K562 (cell line): Measurements from ENCODE around the gene FCRL1. TPM values are rescaled to one million over a fixed set of nuclear protein-coding genes. Genes with fewer than 3 reads are reported as not detected.

Experiments
- ATAC-seq: fragments of 200-7000 bp; cut with Tn5 transposase; 3 replicates; pipeline ENCODE4 v1.9.1; 2020; ENCODE audit warnings: moderate library complexity
- BruUV-seq: library from RNA; stranded (reverse); fragments of 400-500 nt; replicated peaks from 2 replicates; lab custom pipeline; 2021; lab: Mats Ljungman, UMichigan
- CTCF ChIA-PET: fragments of 300-600 bp; formaldehyde crosslinking; extraction: SDS; loops from one replicate; lab custom pipeline; 2021; ENCODE audit warnings: low intra/inter-chr PET ratio; lab: Yijun Ruan, JAX
- POLR2A ChIA-PET: fragments of 300-600, 350-650 bp; sonication (Branson Sonifier 250); formaldehyde crosslinking; extraction: SDS; loops from one replicate; lab custom pipeline; 2021; ENCODE audit warnings: antibody characterized with exemption, inconsistent platforms; lab: Yijun Ruan, JAX
- DNase-seq, 4 experiments: peaks; one replicate each; pipeline versions ENCODE4 v3.0.0 to v3.0.0-alpha.2; 2011 to 2018; ENCODE audit warnings: low spot score in 3 of 4, mixed read lengths in 3 of 4; ENCODE audit errors: extremely low read depth in 1 of 4
- FAIRE-seq: peaks from 2 replicates; lab custom pipeline; 2011; peaks lifted over from hg19 to GRCh38; lab: Jason Lieb, UNC
- H2AFZ ChIP-seq: 2 replicates; pipeline ENCODE4 v1.6.0; 2011; ENCODE audit warnings: low read depth, low read length, control low read depth, inconsistent platforms
- H3K27ac ChIP-seq: fragments of 200-600 bp; 3 replicates; pipeline ENCODE4 v1.8.0; 2011; ENCODE audit warnings: low read depth, mild to moderate bottlenecking, control low read depth, inconsistent platforms, low read length, moderate library complexity, mixed read lengths; ENCODE audit errors: extremely low read depth
- H3K27me3 ChIP-seq, 2 experiments: fragments of 300-600 bp in 1 of 2; 2 replicates in 1 of 2; 3 replicates in 1 of 2; pipeline versions ENCODE4 v1.6.0 to v1.8.0; 2011; ENCODE audit warnings: inconsistent platforms in 2 of 2, low read length in 2 of 2, mild to moderate bottlenecking in 1 of 2, mixed read lengths in 1 of 2, moderate library complexity in 1 of 2; ENCODE audit not compliant: control insufficient read depth in 2 of 2, insufficient read depth in 2 of 2
- H3K36me3 ChIP-seq: fragments of 300-600 bp; 3 replicates; pipeline ENCODE4 v1.8.0; 2011; ENCODE audit warnings: mild to moderate bottlenecking, low read length, inconsistent platforms; ENCODE audit not compliant: control insufficient read depth, insufficient read depth
- H3K4me1 ChIP-seq, 2 experiments: fragments of 200-600 bp in 1 of 2; replicated peaks in 1 of 2; 2 replicates in 1 of 2; 3 replicates in 1 of 2; pipeline versions ENCODE4 v1.5.1 to v1.8.0; 2011; ENCODE audit warnings: inconsistent platforms in 2 of 2, low read length in 2 of 2, mild to moderate bottlenecking in 1 of 2, mixed read lengths in 1 of 2, moderate library complexity in 1 of 2; ENCODE audit not compliant: control insufficient read depth in 2 of 2, insufficient read depth in 2 of 2
- H3K4me2 ChIP-seq: 2 replicates; pipeline ENCODE4 v1.6.1; 2011; ENCODE audit warnings: low read length, control low read depth, inconsistent platforms, mixed read lengths; ENCODE audit not compliant: insufficient read depth
- H3K4me3 ChIP-seq: fragments of 200-600 bp; sonication (generic), shearing (Covaris generic); 2 replicates; pipeline ENCODE4 v1.5.1; 2016; ENCODE audit warnings: control low read depth, inconsistent platforms
- H3K79me2 ChIP-seq: fragments of 200-600 bp; 3 replicates; pipeline ENCODE4 v1.8.0; 2011; ENCODE audit warnings: low read length, inconsistent platforms; ENCODE audit not compliant: control insufficient read depth, insufficient read depth
- H3K9ac ChIP-seq, 2 experiments: 2 replicates each; pipeline versions ENCODE4 v1.6.0 to v1.6.1; 2011; ENCODE audit warnings: low read depth in 2 of 2, low read length in 2 of 2, control low read depth in 1 of 2, inconsistent platforms in 1 of 2, mild to moderate bottlenecking in 1 of 2, mixed read lengths in 1 of 2; ENCODE audit not compliant: insufficient read depth in 1 of 2
- H3K9me1 ChIP-seq: one replicate; pipeline ENCODE4 v1.6.0; 2011; ENCODE audit warnings: inconsistent platforms, mild to moderate bottlenecking, low read length, moderate library complexity; ENCODE audit not compliant: control insufficient read depth, insufficient read depth
- H3K9me3 ChIP-seq: replicated peaks from 2 replicates; pipeline ENCODE4 v1.5.1; 2011; ENCODE audit warnings: low read depth, low read length, inconsistent platforms; ENCODE audit not compliant: control insufficient read depth, insufficient read depth
- H4K20me1 ChIP-seq: replicated peaks from 2 replicates; pipeline ENCODE4 v1.6.1; 2011; ENCODE audit warnings: low read length, inconsistent platforms, mixed read lengths; ENCODE audit not compliant: control insufficient read depth, insufficient read depth
- EP300 ChIP-seq: IDR thresholded peaks from 2 replicates; pipeline ENCODE4 v1.6.1; 2012; ENCODE audit warnings: low read length, improper control_type of control experiment
- NFE2L1 ChIP-seq: fragments of 450-650 bp; IDR thresholded peaks from 2 replicates; pipeline ENCODE4 v1.6.1; 2016; ENCODE audit warnings: missing genetic modification characterization, low read depth, mild to moderate bottlenecking, missing compliant biosample characterization, moderate library complexity, borderline replicate concordance
- PRPF4 ChIP-seq: fragments of 200-400 bp; formaldehyde crosslinking; IDR thresholded peaks from one replicate; pipeline ENCODE4 v1.6.1; 2017; ENCODE audit warnings: low read length, low read depth, mild to moderate bottlenecking; ENCODE audit not compliant: insufficient read depth, poor library complexity, severe bottlenecking
- RFX7 ChIP-seq: fragments of 250-450 bp; sonication (Bioruptor Pico); IDR thresholded peaks from 2 replicates; pipeline ENCODE4 v1.5.1; 2021; ENCODE audit warnings: mild to moderate bottlenecking
- SRSF9 ChIP-seq: fragments of 200-400 bp; formaldehyde crosslinking; IDR thresholded peaks from 2 replicates; pipeline ENCODE4 v1.6.1; 2017; ENCODE audit warnings: low read depth, low read length, borderline replicate concordance
- TCF3 ChIP-seq: sonication (generic); formaldehyde crosslinking; IDR thresholded peaks from 2 replicates; pipeline ENCODE4 v1.4.0; 2020; ENCODE audit warnings: mild to moderate bottlenecking, missing genetic modification reagents
- TRIM24 ChIP-seq, 2 experiments: fragments of 450-650 bp; IDR thresholded peaks; 2 replicates each; pipeline ENCODE4 v1.6.1; 2016
- TRIM28 ChIP-seq: fragments of 450-650 bp; IDR thresholded peaks from 2 replicates; pipeline ENCODE4 v1.6.1; 2017
- ZFX ChIP-seq: sonication (generic); formaldehyde crosslinking; IDR thresholded peaks from 2 replicates; pipeline ENCODE4 v1.8.0; 2022; ENCODE audit warnings: mild to moderate bottlenecking, missing genetic modification reagents, moderate library complexity
- ZNF274 ChIP-seq: IDR thresholded peaks from 2 replicates; pipeline ENCODE4 v1.6.1; 2011; ENCODE audit warnings: low read depth, mild to moderate bottlenecking, low read length, moderate library complexity, borderline replicate concordance
- ZNF507 ChIP-seq: conservative IDR thresholded peaks from 2 replicates; pipeline ENCODE4 v1.6.1; 2017; ENCODE audit warnings: missing genetic modification characterization, missing compliant biosample characterization
- ZNF780A ChIP-seq: fragments of 250-450 bp; sonication (Bioruptor Pico); IDR thresholded peaks from 2 replicates; pipeline ENCODE4 v1.5.0; 2021; ENCODE audit warnings: mild to moderate bottlenecking
- WGBS: fragments of 100-300 bp; shearing (Covaris generic); methylation state at CpG from one replicate; pipeline ENCODE4 v1.1.6; 2016; ENCODE audit warnings: low coverage, mixed read lengths; ENCODE audit not compliant: insufficient coverage; ENCODE audit errors: missing lambda C conversion rate; 5-methylcytosine and 5-hydroxymethylcytosine counted together
- in situ Hi-C: fragments of 300-500 bp; cut with MboI; formaldehyde crosslinking; loops from 4 replicates; pipeline ENCODE4 v1.15.0; 2018; ENCODE audit warnings: inconsistent platforms, mixed read lengths
- intact Hi-C: fragments of 100-400 bp; cut with micrococcal nuclease; formaldehyde crosslinking; loops from 2 replicates; pipeline ENCODE4 v1.14.2; 2022
- polyA plus RNA-seq, 8 experiments: library from polyadenylated mRNA; depleted of rRNA in 4 of 8; stranded (reverse) in 5 of 8; unstranded in 3 of 8; fragments of >200 nt; fragmentation: Nextera tagmentation in 2 of 8; fragmentation: Illumina TruSeq in 1 of 8; extraction: Ambion mirVana in 2 of 8; extraction: Trizol in 1 of 8; gene quantifications; 2 replicates each; pipeline versions ENCODE4 v1.2.1 to v1.2.3, GENCODE V29; 2011 to 2014; ENCODE audit warnings: inconsistent platforms in 1 of 8, missing spikeins in 1 of 8
- total RNA-seq, 7 experiments: library from RNA; depleted of rRNA in 6 of 7; stranded (reverse); fragments of >200 nt in 6 of 7; fragmentation: Illumina TruSeq in 2 of 7; extraction: Trizol in 2 of 7; gene quantifications; 2 replicates each; pipeline versions ENCODE4 v1.2.1 to v1.2.3, GENCODE V29; 2011 to 2021; ENCODE audit warnings: low replicate concordance in 1 of 7
- TF ChIP-seq, protein P1 (sequence below): IDR thresholded peaks from 2 replicates; pipeline ENCODE4 v1.6.1; 2012; ENCODE audit warnings: low read depth, low read length, improper control_type of control experiment, borderline replicate concordance
- TF ChIP-seq, protein P2 (sequence below): fragments of 250-450 bp; sonication (Bioruptor Pico); IDR thresholded peaks from 2 replicates; pipeline ENCODE4 v1.5.0; 2021; ENCODE audit warnings: mild to moderate bottlenecking, borderline replicate concordance
- TF ChIP-seq, protein P3 (sequence below): fragments of 250-450 bp; sonication (Bioruptor Pico); IDR thresholded peaks from 2 replicates; pipeline ENCODE4 v1.5.0; 2022; ENCODE audit warnings: mild to moderate bottlenecking

FCRL1 gene
- total and polyA plus RNA-seq, 9 of the 15 experiments (the other 6 are each of a cell fraction or from before 2014, with no cell fraction given): not detected

DNA sequence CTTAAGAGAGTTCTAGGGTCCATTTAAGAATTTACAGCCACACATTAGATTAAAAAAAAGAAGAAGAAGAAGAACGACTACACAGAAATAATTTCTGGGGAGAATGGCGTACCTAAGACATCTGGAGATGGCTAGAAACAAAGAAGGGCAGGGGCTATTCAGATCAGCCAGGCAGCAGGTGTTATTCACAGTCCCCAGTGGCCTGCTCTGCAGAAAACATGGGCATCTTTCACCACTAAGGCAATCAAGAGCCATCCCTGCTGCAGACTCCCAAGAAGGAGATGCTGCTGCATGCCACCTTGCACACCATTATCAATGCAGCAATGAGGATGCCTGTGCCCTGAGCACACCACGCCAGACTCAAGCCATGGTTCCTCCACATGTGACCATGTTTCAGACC, 35.1 kb downstream of the FCRL1 start:
- intact Hi-C loops (no loop called here), in situ Hi-C loops (no loop called here)
- Histone ChIP-seq H3K4me1 (no peaks in the 10 kb centered on the region), H4K20me1 (no peaks in the 10 kb centered on the region), H3K36me3 (no peaks in the 10 kb centered on the region), H2AFZ (no peak overlapping the region), H3K9me1 (no peaks in the 10 kb centered on the region), H3K9ac (no peak overlapping the region), H3K27ac (no peak overlapping the region), H3K79me2 (no peaks in the 10 kb centered on the region), H3K4me2 (no peak overlapping the region), H3K4me3 (no peak overlapping the region), H3K27me3 (no peaks in the 10 kb centered on the region), H3K9me3 (no peaks in the 10 kb centered on the region)
- TF ChIP-seq TCF3 (CRISPR knock-in tag) (no peak), EP300 (no peak), TRIM24 (IDR thresholded peaks at IDR 0.05) (no peak), ZNF507 (tag) (no peak), NFE2L1 (no peak), TRIM28 (no peak), PRPF4 (no peak), RFX7 (CRISPR knock-in tag) (no peak), SRSF9 (no peak), ZFX (CRISPR knock-in tag) (no peak), ZNF274 (no peak), ZNF780A (CRISPR knock-in tag) (no peak)
- TF ChIP-seq, protein P1, sequence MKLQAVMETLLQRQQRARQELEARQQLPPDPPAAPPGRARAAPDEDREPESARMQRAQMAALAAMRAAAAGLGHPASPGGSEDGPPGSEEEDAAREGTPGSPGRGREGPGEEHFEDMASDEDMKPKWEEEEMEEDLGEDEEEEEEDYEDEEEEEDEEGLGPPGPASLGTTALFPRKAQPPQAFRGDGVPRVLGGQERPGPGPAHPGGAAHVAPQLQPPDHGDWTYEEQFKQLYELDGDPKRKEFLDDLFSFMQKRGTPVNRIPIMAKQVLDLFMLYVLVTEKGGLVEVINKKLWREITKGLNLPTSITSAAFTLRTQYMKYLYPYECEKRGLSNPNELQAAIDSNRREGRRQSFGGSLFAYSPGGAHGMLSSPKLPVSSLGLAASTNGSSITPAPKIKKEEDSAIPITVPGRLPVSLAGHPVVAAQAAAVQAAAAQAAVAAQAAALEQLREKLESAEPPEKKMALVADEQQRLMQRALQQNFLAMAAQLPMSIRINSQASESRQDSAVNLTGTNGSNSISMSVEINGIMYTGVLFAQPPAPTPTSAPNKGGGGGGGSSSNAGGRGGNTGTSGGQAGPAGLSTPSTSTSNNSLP: no peak
- TF ChIP-seq, protein P2, sequence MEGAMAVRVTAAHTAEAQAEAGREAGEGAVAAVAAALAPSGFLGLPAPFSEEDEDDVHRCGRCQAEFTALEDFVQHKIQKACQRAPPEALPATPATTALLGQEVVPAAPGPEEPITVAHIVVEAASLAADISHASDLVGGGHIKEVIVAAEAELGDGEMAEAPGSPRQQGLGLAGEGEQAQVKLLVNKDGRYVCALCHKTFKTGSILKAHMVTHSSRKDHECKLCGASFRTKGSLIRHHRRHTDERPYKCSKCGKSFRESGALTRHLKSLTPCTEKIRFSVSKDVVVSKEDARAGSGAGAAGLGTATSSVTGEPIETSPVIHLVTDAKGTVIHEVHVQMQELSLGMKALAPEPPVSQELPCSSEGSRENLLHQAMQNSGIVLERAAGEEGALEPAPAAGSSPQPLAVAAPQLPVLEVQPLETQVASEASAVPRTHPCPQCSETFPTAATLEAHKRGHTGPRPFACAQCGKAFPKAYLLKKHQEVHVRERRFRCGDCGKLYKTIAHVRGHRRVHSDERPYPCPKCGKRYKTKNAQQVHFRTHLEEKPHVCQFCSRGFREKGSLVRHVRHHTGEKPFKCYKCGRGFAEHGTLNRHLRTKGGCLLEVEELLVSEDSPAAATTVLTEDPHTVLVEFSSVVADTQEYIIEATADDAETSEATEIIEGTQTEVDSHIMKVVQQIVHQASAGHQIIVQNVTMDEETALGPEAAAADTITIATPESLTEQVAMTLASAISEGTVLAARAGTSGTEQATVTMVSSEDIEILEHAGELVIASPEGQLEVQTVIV (CRISPR knock-in tag): no peak
- TF ChIP-seq, protein P3, sequence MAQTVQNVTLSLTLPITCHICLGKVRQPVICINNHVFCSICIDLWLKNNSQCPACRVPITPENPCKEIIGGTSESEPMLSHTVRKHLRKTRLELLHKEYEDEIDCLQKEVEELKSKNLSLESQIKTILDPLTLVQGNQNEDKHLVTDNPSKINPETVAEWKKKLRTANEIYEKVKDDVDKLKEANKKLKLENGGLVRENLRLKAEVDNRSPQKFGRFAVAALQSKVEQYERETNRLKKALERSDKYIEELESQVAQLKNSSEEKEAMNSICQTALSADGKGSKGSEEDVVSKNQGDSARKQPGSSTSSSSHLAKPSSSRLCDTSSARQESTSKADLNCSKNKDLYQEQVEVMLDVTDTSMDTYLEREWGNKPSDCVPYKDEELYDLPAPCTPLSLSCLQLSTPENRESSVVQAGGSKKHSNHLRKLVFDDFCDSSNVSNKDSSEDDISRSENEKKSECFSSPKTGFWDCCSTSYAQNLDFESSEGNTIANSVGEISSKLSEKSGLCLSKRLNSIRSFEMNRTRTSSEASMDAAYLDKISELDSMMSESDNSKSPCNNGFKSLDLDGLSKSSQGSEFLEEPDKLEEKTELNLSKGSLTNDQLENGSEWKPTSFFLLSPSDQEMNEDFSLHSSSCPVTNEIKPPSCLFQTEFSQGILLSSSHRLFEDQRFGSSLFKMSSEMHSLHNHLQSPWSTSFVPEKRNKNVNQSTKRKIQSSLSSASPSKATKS: no peak
- FAIRE-seq: no peak
- POLR2A ChIA-PET: no interaction called here
- ATAC-seq: no peak
- BruUV-seq: no TSS peak
- CTCF ChIA-PET: no interaction called here
- 0% methylated on average over 3 of the region's 3 CpGs for WGBS
- no peak for DNase-seq
